ENCODE measurements around the gene EDN1.
"Not testable (repeated sequence)": the region's sequence is repeated elsewhere in the genome, so short reads cannot be mapped to it uniquely, and the experiment has no call there.

The EDN1 gene

DNA sequence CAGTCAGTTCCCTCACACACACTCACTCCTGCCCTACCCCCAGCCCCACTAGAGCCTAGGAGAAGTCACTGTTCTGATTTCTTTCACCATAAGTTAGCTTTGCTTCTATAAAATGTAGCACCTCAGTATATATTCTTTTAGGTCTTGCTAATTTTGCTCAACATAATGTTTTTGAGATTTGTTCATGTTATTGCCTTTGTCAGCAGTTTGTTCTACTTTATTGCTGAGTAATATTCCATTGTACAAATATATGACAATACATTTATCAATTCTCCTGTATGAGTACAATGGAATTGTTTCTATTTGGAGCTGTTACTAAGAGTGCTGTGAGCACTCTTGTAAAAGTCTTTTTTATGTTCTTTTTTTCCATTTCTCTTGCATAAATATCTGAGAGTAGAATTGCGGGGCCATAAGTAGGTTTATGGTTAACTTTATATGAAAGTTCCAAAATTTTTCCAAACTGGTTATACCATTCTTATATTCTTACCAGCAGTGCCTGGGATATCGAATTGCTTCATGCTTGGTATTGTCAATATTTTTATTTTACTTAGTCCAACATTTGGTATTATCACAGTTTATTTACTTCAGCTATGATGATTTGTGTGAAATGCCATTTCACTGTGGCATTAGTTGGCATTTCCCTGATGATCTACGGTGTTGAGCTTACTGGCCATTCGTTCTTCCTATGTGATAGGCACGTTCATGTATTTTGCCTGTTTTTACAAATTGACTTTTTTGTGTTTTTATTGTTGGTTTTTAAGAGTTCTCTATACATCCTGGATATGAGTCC is 25.3 kb downstream of the EDN1 start:
- no peak overlapping the region for H3K27ac ChIP-seq
- no peak for TF ChIP-seq CTCF (conservative IDR thresholded peaks at IDR 0.05)

GRCh38 chr6:12318749-12319148 is 28.6 kb downstream of the EDN1 start:
- H3K27ac ChIP-seq, result no peak overlapping the region
- TF ChIP-seq CTCF (conservative IDR thresholded peaks at IDR 0.05), result no peak

DNA sequence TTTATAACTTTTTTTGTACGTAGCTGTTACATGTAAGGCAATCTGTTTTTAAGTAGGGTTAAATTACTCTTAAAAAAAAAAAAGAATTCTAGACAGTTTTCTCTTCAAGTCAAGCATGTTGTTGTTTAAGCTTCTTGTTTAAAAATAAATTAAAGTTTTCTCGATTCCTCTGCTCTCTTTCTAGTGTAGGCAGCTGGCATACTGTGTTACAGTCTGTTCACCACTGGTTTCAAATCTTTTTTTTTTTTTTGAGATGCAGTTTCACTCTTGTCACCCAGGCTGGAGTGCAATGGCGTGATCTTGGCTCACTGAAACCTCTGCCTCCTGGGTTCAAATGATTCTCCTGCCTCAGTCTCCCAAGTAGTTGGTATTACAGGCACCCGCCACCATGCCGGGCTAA is 29.9 kb downstream of the EDN1 start:
- not testable (repeated sequence) for H3K27ac ChIP-seq

GRCh38 chr6:12324099-12324498 is 33.9 kb downstream of the EDN1 start:
- H3K27ac ChIP-seq, result no peak overlapping the region
- TF ChIP-seq CTCF (conservative IDR thresholded peaks at IDR 0.05), result no peak

GRCh38 chr6:12324748-12325147 is 34.6 kb downstream of the EDN1 start:
- TF ChIP-seq CTCF (conservative IDR thresholded peaks at IDR 0.05), result no peak
- H3K27ac ChIP-seq, result no peak overlapping the region

- TF ChIP-seq CTCF (conservative IDR thresholded peaks at IDR 0.05), result no peak
- no peak overlapping the region for H3K27ac ChIP-seq
Observed at GRCh38 chr6:12325872-12326271, 35.7 kb downstream of the EDN1 start.

- TF ChIP-seq CTCF (conservative IDR thresholded peaks at IDR 0.05), result no peak
- H3K27ac ChIP-seq, result no peak overlapping the region
Observed at GRCh38 chr6:12327391-12327790, 37.2 kb downstream of the EDN1 start.

DNA sequence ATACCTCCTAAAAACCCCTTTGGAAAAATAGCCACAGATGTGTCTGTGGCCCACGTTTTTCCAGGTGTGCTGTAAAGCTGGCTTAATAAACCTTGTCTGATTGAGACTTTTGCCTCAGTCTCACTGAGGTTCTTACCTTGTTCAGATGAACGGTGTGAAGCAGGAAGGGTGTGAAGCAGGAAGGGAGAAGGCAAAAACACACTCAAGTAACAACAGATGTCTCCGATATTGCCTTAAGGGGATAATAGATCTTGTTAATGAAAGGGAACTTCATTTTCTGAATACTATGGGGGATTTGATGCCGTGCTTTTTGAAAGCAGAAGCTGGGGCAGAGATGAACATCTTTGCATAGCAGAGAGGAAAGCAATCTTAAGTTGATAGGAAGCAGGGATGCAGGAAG is 37.8 kb downstream of the EDN1 start:
- no peak overlapping the region for H3K27ac ChIP-seq
- no peak for TF ChIP-seq CTCF (conservative IDR thresholded peaks at IDR 0.05)

Data from VCaP (cell line).